Cardiac septum (tissue), 1 donor: ENCODE data around the gene ZDHHC22. TPM values are rescaled to one million over a fixed set of nuclear protein-coding genes. Genes with fewer than 3 reads are reported as not detected.

Source experiments
- DNase-seq: peaks from one replicate; pipeline ENCODE4 v3.0.0-alpha.2; 2020; ENCODE audit warnings: low spot score
- intact Hi-C: fragments of 100-400 bp; cut with DNase I; formaldehyde crosslinking; loops from one replicate; pipeline ENCODE4 v1.14.0; 2022
- total RNA-seq: library from RNA; stranded (reverse); fragmentation: NEBNext Ultra II Directional; extraction: Animal tissue kit (Norgen Biotek cat#: 25700); gene quantifications from one replicate; pipeline ENCODE4 v1.2.1, GENCODE V29; 2021
- donor health status: DM: no; HTN: no; CAD: no.

The ZDHHC22 gene
- total RNA-seq, 1 donor from 2014 or later: not detected

- no peak for DNase-seq
Observed at GRCh38 chr14:77092676-77093075, 48.9 kb downstream of the ZDHHC22 start.

GRCh38 chr14:77091518-77091917 lies 50.1 kb downstream of the ZDHHC22 start:
- DNase-seq: no peak
- intact Hi-C loops: no loop called here

More at GRCh38 chr14:77092676-77093075, 48.9 kb downstream of the ZDHHC22 start:
- intact Hi-C loops: no loop called here

- no peak for DNase-seq
- intact Hi-C loops: no loop called here
Observed at GRCh38 chr14:77088645-77089044, 52.9 kb downstream of the ZDHHC22 start.

GRCh38 chr14:77088219-77088618 lies 53.4 kb downstream of the ZDHHC22 start:
- DNase-seq: no peak
- intact Hi-C loops: no loop called here

GRCh38 chr14:77087631-77088030 lies 54.0 kb downstream of the ZDHHC22 start:
- intact Hi-C loops: no loop called here
- no peak for DNase-seq

- no peak for DNase-seq
- intact Hi-C loops: no loop called here
Observed at GRCh38 chr14:77086951-77087350, 54.6 kb downstream of the ZDHHC22 start.

GRCh38 chr14:77086017-77086727 lies 55.4 kb downstream of the ZDHHC22 start:
- intact Hi-C loops: no loop called here
- no peak for DNase-seq

- intact Hi-C loops: no loop called here
- DNase-seq: no peak
Observed at GRCh38 chr14:77085538-77085937, 56.1 kb downstream of the ZDHHC22 start.

GRCh38 chr14:77084985-77085384 lies 56.6 kb downstream of the ZDHHC22 start:
- DNase-seq: no peak
- intact Hi-C loops: no loop called here

- intact Hi-C loops: no loop called here
- no peak for DNase-seq
Observed at GRCh38 chr14:77083082-77083481, 58.5 kb downstream of the ZDHHC22 start.

GRCh38 chr14:77082356-77082755 lies 59.2 kb downstream of the ZDHHC22 start:
- intact Hi-C loops: no loop called here
- DNase-seq: no peak

Other genes with a start within 250 kb of the ZDHHC22 start
- 46.0 TPM for gene IRF2BPL, start 113.1 kb downstream of the ZDHHC22 start, total RNA-seq
- 45.9 TPM for gene CIPC, start 43.5 kb downstream of the ZDHHC22 start, total RNA-seq
- gene TMEM63C, start 40.0 kb upstream of the ZDHHC22 start, total RNA-seq: 0.46 TPM
- not detected for gene NGB, start 129.4 kb upstream of the ZDHHC22 start, total RNA-seq
- gene POMT2, start 179.1 kb upstream of the ZDHHC22 start, total RNA-seq: 19.9 TPM
- 10.9 TPM for gene GSTZ1, start 179.2 kb upstream of the ZDHHC22 start, total RNA-seq
- 5.6 TPM for gene TMED8, start 235.3 kb upstream of the ZDHHC22 start, total RNA-seq
- gene SAMD15, start 235.6 kb upstream of the ZDHHC22 start, total RNA-seq: 0.11 TPM